Gastrocnemius medialis (tissue), 4 donors: ENCODE results near the gene CYBB. TPM values are rescaled to one million over a fixed set of nuclear protein-coding genes. Genes with fewer than 3 reads are reported as not detected.

ENCODE experiments used
- ATAC-seq, 2 donors: fragments of 150-250 bp; one replicate each; pipeline ENCODE4 v1.9.1; 2016
- DNase-seq, 2 donors: peaks; one replicate each; pipeline ENCODE4 v3.0.0-alpha.2; 2019
- H3K27ac ChIP-seq, 4 donors: fragments of 200-600 bp; sonication (generic); 1 replicate in 1 of 4; 2 replicates in 3 of 4; pipeline ENCODE4 v1.5.1; 2016 to 2018; ENCODE audit warnings: mild to moderate bottlenecking in 2 of 4, moderate library complexity in 1 of 4
- H3K27me3 ChIP-seq, 3 donors: fragments of 200-600 bp; sonication (generic) in 2 of 3; 1 replicate in 1 of 3; 2 replicates in 2 of 3; pipeline versions ENCODE4 v1.5.1 to v1.6.0; 2016 to 2019; ENCODE audit warnings: mild to moderate bottlenecking in 1 of 3, moderate library complexity in 1 of 3
- H3K36me3 ChIP-seq, 2 donors: fragments of 200-600 bp; sonication (generic) in 1 of 2; one replicate each; pipeline ENCODE4 v1.5.1; 2017 to 2018
- H3K4me1 ChIP-seq, 2 donors: fragments of 200-600 bp; sonication (generic) in 1 of 2; one replicate each; pipeline ENCODE4 v1.5.1; 2016 to 2017; ENCODE audit warnings: mild to moderate bottlenecking in 2 of 2
- H3K4me3 ChIP-seq, 4 donors: fragments of 200-600 bp; sonication (generic) in 3 of 4; 1 replicate in 1 of 4; 2 replicates in 3 of 4; pipeline ENCODE4 v1.5.1; 2016 to 2019; ENCODE audit warnings: mild to moderate bottlenecking in 2 of 4
- H3K9me3 ChIP-seq, 3 donors: fragments of 200-600 bp; sonication (generic) in 2 of 3; 1 replicate in 1 of 3; 2 replicates in 2 of 3; pipeline ENCODE4 v1.5.1; 2016 to 2019
- POLR2A ChIP-seq, 2 donors: fragments of 450-650 bp; IDR thresholded peaks; one replicate each; pipeline ENCODE4 v1.6.1; 2017; ENCODE audit warnings: antibody characterized with exemption in 2 of 2, mild to moderate bottlenecking in 2 of 2, moderate library complexity in 2 of 2
- in situ Hi-C, 4 donors: fragments of 200-750 bp; cut with MboI; loops; one replicate each; pipeline versions ENCODE4 v1.15.0 to v1.8.0; 2017; ENCODE audit warnings: low sequenced_read_pairs in 4 of 4
- intact Hi-C: fragments of 100-400 bp; cut with DNase I; formaldehyde crosslinking; loops from one replicate; pipeline ENCODE4 v1.15.1; 2023; ENCODE audit warnings: low total_unique reads
- total RNA-seq, 4 donors: library from RNA; depleted of rRNA; stranded (reverse); fragments of >200 nt; gene quantifications; one replicate each; pipeline versions ENCODE4 v1.1.0 to v1.2.3, GENCODE V29; 2016
- TF ChIP-seq, protein P1 (sequence below), 5 experiments: fragments of 450-650 bp in 3 of 5; fragments of 200-600 bp in 2 of 5; sonication (generic) in 2 of 5; IDR thresholded peaks in 4 of 5; conservative IDR thresholded peaks in 1 of 5; 1 replicate in 4 of 5; 2 replicates in 1 of 5; pipeline ENCODE4 v1.5.1; 2016 to 2019; ENCODE audit warnings: antibody characterized with exemption in 5 of 5, mild to moderate bottlenecking in 3 of 5, moderate library complexity in 3 of 5

CYBB gene
- total RNA-seq, 4 donors from 2014 or later = 1.8 to 6.7 (median 5.1) TPM

DNA sequence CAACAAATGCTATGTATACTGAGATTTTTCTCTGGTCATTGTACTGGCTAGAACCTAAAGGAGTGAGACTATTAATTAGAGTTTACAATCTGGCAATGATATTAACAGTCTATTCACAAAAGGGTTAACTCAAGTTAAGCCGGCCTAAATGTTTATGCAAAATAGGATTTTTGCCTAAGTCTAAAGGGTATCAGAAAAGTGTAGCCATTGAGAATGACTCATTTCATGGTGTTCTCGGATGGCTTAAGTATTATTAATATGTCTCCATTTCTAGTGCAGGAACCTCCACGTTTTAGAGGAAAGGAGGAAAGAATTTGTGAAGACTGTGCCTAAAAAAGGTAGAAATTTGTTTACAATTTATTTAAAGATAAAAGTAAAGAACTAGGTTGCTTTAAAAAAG, 37.7 kb downstream of the CYBB start:
- no peak for TF ChIP-seq POLR2A (IDR thresholded peaks at IDR 0.05)
- TF ChIP-seq, protein P1, sequence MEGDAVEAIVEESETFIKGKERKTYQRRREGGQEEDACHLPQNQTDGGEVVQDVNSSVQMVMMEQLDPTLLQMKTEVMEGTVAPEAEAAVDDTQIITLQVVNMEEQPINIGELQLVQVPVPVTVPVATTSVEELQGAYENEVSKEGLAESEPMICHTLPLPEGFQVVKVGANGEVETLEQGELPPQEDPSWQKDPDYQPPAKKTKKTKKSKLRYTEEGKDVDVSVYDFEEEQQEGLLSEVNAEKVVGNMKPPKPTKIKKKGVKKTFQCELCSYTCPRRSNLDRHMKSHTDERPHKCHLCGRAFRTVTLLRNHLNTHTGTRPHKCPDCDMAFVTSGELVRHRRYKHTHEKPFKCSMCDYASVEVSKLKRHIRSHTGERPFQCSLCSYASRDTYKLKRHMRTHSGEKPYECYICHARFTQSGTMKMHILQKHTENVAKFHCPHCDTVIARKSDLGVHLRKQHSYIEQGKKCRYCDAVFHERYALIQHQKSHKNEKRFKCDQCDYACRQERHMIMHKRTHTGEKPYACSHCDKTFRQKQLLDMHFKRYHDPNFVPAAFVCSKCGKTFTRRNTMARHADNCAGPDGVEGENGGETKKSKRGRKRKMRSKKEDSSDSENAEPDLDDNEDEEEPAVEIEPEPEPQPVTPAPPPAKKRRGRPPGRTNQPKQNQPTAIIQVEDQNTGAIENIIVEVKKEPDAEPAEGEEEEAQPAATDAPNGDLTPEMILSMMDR (IDR thresholded peaks at IDR 0.05 in 4 of 5, conservative IDR thresholded peaks at IDR 0.05 in 1 of 5) = no peak
- H3K4me3 ChIP-seq = no peak overlapping the region
- intact Hi-C loops = no loop called here
- H3K27ac ChIP-seq = no peak overlapping the region
- ATAC-seq (no peak), DNase-seq (no peak)
- in situ Hi-C loops = no loop called here
- H3K4me1 ChIP-seq = no peaks in the 10 kb centered on the region
- peaks cover 0 to 10% (median 0%) of the 10 kb centered on the region in 3 donors for H3K27me3 ChIP-seq
- H3K9me3 ChIP-seq = no peaks in the 10 kb centered on the region
- H3K36me3 ChIP-seq = no peaks in the 10 kb centered on the region

DNA sequence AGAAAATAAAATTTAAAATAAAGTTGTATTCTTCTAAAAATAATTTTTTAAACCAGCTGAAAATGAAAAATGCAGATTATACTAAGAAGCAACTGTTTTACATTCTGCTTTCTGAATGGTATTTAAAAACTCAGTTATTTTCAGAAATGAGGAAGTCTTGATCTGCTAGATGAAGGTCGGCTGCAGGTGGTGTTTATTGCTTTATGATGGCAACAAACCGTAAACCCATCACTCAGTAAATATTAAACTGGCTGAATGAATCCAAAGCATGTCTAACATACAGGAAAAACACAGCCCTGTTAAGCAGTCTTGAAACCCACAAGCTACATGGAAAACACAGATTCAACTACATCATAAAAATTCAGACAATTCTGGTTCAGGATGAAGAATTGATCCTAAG, 38.2 kb downstream of the CYBB start:
- H3K36me3 ChIP-seq = no peaks in the 10 kb centered on the region
- no peak for DNase-seq
- in situ Hi-C loops (no loop called here), intact Hi-C loops (no loop called here)
- peaks cover 0 to 10% (median 0%) of the 10 kb centered on the region in 3 donors for H3K27me3 ChIP-seq
- no peaks in the 10 kb centered on the region for H3K9me3 ChIP-seq
- no peak for TF ChIP-seq POLR2A (IDR thresholded peaks at IDR 0.05)
- TF ChIP-seq, protein P1 (IDR thresholded peaks at IDR 0.05 in 4 of 5, conservative IDR thresholded peaks at IDR 0.05 in 1 of 5) = no peak
- H3K27ac ChIP-seq = no peak overlapping the region
- H3K4me1 ChIP-seq = no peaks in the 10 kb centered on the region
- ATAC-seq = no peak
- no peak overlapping the region for H3K4me3 ChIP-seq

DNA sequence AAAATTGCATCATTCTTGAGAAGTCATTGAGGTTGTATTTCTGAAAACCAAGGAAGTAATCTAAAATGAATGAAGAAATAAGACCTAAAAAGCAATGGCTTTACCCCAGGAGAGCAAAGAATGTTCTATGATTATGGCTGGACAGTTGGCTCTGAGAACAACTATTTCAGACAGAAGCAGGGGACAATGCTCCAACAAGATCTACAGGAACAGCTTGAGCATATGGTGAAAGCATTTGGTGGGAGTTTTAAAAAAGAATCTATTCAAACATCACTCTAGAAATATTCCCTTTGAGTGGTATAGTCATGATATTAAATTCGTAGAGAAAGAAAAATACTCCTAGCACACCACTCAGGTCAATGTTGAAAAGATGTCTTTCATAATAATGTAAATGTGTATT, 40.8 kb downstream of the CYBB start:
- ATAC-seq (no peak), DNase-seq (no peak)
- intact Hi-C loops (no loop called here), in situ Hi-C loops (loop anchor here in 1 of 4 donors (10.0 kb wide), 1 partner anchor 76 kb away; no protein-coding TSS in a partner anchor)
- H3K27ac ChIP-seq = no peak overlapping the region
- no peak overlapping the region for H3K4me3 ChIP-seq
- no peaks in the 10 kb centered on the region for H3K9me3 ChIP-seq
- H3K27me3 ChIP-seq = peaks cover 0 to 6% (median 0%) of the 10 kb centered on the region in 3 donors
- TF ChIP-seq POLR2A (IDR thresholded peaks at IDR 0.05) = no peak
- TF ChIP-seq, protein P1 (IDR thresholded peaks at IDR 0.05 in 4 of 5, conservative IDR thresholded peaks at IDR 0.05 in 1 of 5) = no peak
- H3K36me3 ChIP-seq = no peaks in the 10 kb centered on the region
- H3K4me1 ChIP-seq = no peaks in the 10 kb centered on the region

DNA sequence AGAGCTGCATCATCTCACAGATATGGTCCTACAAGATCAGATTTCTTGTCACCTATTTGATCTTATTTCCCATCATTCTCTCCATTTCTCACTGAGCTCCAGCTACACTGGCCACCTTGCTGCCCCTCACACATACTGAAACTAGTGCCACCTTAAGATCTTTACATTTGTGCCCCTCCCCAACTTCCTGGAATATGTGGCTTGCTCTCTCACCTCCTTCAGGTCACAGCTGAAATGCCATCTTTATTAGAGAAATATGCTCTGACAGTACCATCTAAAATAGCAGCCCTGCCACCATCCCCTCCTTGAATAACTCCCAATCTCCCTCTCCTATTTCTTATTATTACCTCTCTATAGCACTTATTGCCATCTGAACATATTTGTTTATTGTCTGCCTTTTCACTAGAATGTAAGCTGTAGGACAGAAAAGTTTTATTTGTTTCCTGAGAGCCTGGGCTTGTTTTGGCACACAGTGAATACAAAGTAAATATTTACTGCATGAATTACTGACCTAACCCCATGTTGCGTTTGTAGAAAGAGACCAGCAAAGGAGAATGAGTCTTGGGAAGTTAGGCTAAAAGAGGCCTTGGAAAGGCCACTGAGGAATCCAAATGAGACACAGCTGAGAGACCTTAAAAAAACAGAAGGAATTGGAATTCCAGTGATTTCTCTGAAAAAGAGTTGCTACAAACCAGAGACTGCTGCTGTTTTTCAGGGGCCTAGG, 44.8 kb downstream of the CYBB start:
- Histone ChIP-seq H3K4me3 (no peak overlapping the region), H3K4me1 (no peaks in the 10 kb centered on the region), H3K36me3 (no peaks in the 10 kb centered on the region), H3K9me3 (no peaks in the 10 kb centered on the region), H3K27me3 (no peaks in the 10 kb centered on the region), H3K27ac (no peak overlapping the region)
- no peak for DNase-seq
- in situ Hi-C loops (loop anchor here in 1 of 4 donors (10.0 kb wide), 1 partner anchor 80 kb away; no protein-coding TSS in a partner anchor), intact Hi-C loops (loop anchor here (1.0 to 5.0 kb wide), 3 partner anchors 79 to 512 kb away; no protein-coding TSS in a partner anchor)
- TF ChIP-seq, protein P1 (IDR thresholded peaks at IDR 0.05 in 4 of 5, conservative IDR thresholded peaks at IDR 0.05 in 1 of 5) = no peak
- no peak for TF ChIP-seq POLR2A (IDR thresholded peaks at IDR 0.05)
- no peak for ATAC-seq
